ENCODE data around the gene SLC39A11. TPM values are rescaled to one million over a fixed set of nuclear protein-coding genes. Genes with fewer than 3 reads are reported as not detected.
"Not testable (repeated sequence)": the region's sequence is repeated elsewhere in the genome, so short reads cannot be mapped to it uniquely, and the experiment has no call there.

SLC39A11 gene
- total RNA-seq, 1 experiment from 2014 or later = 18.9 TPM

DNA sequence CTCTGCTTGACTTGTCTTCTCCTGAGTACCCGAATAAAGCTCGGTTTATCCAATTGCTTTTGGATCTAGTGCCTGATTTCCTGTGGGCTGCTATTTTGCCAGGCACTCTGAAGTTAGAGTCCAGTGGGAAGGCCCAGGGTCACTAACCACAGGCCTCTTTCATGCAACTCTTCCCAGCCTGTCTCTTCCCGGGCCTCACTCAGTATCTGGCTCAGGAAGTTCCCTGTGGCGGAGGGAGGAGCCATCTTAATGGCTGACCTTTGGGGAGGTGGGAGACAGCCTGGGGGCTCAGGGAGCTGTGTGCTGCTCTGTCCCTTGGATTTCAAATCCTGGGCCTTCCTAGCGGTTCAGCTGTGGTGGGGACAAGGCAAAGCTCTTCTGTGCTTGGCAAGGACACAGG lies 328.5 kb downstream of the SLC39A11 start:
- CTCF ChIA-PET = interaction anchor here (1.3 to 1.6 kb wide), 2 partner anchors 12 to 36 kb away, joined by 5 to 9 read pairs; no protein-coding TSS in a partner anchor
- Mint-ChIP-seq H3K27ac (no peak overlapping the region), H3K4me1 (peaks cover 4% of the 10 kb centered on the region; the same call in 1 of the 2 replicates), H3K36me3 (peaks cover 21% of the 10 kb centered on the region), H3K27me3 (ENCODE audit: low read depth) (peaks cover 81% of the 10 kb centered on the region), H3K9me3 (peaks cover 28% of the 10 kb centered on the region), H3K4me3 (no peak overlapping the region)
- TF ChIP-seq, protein P1, sequence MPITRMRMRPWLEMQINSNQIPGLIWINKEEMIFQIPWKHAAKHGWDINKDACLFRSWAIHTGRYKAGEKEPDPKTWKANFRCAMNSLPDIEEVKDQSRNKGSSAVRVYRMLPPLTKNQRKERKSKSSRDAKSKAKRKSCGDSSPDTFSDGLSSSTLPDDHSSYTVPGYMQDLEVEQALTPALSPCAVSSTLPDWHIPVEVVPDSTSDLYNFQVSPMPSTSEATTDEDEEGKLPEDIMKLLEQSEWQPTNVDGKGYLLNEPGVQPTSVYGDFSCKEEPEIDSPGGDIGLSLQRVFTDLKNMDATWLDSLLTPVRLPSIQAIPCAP (CRISPR knock-in tag; IDR thresholded peaks at IDR 0.05) = no peak
- no peak for TF ChIP-seq TEAD4 (CRISPR knock-in tag; IDR thresholded peaks at IDR 0.05)
- TF ChIP-seq, protein P2, sequence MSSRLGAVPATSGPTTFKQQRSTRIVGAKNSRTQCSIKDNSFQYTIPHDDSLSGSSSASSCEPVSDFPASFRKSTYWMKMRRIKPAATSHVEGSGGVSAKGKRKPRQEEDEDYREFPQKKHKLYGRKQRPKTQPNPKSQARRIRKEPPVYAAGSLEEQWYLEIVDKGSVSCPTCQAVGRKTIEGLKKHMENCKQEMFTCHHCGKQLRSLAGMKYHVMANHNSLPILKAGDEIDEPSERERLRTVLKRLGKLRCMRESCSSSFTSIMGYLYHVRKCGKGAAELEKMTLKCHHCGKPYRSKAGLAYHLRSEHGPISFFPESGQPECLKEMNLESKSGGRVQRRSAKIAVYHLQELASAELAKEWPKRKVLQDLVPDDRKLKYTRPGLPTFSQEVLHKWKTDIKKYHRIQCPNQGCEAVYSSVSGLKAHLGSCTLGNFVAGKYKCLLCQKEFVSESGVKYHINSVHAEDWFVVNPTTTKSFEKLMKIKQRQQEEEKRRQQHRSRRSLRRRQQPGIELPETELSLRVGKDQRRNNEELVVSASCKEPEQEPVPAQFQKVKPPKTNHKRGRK (CRISPR knock-in tag; IDR thresholded peaks at IDR 0.05; ENCODE audit: borderline replicate concordance) = no peak
- TF ChIP-seq, protein P3, sequence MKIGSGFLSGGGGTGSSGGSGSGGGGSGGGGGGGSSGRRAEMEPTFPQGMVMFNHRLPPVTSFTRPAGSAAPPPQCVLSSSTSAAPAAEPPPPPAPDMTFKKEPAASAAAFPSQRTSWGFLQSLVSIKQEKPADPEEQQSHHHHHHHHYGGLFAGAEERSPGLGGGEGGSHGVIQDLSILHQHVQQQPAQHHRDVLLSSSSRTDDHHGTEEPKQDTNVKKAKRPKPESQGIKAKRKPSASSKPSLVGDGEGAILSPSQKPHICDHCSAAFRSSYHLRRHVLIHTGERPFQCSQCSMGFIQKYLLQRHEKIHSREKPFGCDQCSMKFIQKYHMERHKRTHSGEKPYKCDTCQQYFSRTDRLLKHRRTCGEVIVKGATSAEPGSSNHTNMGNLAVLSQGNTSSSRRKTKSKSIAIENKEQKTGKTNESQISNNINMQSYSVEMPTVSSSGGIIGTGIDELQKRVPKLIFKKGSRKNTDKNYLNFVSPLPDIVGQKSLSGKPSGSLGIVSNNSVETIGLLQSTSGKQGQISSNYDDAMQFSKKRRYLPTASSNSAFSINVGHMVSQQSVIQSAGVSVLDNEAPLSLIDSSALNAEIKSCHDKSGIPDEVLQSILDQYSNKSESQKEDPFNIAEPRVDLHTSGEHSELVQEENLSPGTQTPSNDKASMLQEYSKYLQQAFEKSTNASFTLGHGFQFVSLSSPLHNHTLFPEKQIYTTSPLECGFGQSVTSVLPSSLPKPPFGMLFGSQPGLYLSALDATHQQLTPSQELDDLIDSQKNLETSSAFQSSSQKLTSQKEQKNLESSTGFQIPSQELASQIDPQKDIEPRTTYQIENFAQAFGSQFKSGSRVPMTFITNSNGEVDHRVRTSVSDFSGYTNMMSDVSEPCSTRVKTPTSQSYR (CRISPR knock-in tag; IDR thresholded peaks at IDR 0.05) = no peak
- TF ChIP-seq, protein P4, sequence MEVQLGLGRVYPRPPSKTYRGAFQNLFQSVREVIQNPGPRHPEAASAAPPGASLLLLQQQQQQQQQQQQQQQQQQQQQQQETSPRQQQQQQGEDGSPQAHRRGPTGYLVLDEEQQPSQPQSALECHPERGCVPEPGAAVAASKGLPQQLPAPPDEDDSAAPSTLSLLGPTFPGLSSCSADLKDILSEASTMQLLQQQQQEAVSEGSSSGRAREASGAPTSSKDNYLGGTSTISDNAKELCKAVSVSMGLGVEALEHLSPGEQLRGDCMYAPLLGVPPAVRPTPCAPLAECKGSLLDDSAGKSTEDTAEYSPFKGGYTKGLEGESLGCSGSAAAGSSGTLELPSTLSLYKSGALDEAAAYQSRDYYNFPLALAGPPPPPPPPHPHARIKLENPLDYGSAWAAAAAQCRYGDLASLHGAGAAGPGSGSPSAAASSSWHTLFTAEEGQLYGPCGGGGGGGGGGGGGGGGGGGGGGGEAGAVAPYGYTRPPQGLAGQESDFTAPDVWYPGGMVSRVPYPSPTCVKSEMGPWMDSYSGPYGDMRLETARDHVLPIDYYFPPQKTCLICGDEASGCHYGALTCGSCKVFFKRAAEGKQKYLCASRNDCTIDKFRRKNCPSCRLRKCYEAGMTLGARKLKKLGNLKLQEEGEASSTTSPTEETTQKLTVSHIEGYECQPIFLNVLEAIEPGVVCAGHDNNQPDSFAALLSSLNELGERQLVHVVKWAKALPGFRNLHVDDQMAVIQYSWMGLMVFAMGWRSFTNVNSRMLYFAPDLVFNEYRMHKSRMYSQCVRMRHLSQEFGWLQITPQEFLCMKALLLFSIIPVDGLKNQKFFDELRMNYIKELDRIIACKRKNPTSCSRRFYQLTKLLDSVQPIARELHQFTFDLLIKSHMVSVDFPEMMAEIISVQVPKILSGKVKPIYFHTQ (CRISPR knock-in tag; IDR thresholded peaks at IDR 0.05) = no peak
- TF ChIP-seq, protein P5, sequence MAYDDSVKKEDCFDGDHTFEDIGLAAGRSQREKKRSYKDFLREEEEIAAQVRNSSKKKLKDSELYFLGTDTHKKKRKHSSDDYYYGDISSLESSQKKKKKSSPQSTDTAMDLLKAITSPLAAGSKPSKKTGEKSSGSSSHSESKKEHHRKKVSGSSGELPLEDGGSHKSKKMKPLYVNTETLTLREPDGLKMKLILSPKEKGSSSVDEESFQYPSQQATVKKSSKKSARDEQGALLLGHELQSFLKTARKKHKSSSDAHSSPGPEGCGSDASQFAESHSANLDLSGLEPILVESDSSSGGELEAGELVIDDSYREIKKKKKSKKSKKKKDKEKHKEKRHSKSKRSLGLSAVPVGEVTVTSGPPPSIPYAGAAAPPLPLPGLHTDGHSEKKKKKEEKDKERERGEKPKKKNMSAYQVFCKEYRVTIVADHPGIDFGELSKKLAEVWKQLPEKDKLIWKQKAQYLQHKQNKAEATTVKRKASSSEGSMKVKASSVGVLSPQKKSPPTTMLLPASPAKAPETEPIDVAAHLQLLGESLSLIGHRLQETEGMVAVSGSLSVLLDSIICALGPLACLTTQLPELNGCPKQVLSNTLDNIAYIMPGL (CRISPR knock-in tag; IDR thresholded peaks at IDR 0.05) = no peak
- TF ChIP-seq JUN (CRISPR knock-in tag; IDR thresholded peaks at IDR 0.05) = no peak
- TF ChIP-seq NR3C1 (CRISPR knock-in tag; conservative IDR thresholded peaks at IDR 0.05; ENCODE audit: low read depth) = no peak
- no peak for TF ChIP-seq ZNF263 (CRISPR knock-in tag; IDR thresholded peaks at IDR 0.05; ENCODE audit: low read depth)
- no peak for TF ChIP-seq NFE2L1 (CRISPR knock-in tag; IDR thresholded peaks at IDR 0.05)
- TF ChIP-seq, protein P6, sequence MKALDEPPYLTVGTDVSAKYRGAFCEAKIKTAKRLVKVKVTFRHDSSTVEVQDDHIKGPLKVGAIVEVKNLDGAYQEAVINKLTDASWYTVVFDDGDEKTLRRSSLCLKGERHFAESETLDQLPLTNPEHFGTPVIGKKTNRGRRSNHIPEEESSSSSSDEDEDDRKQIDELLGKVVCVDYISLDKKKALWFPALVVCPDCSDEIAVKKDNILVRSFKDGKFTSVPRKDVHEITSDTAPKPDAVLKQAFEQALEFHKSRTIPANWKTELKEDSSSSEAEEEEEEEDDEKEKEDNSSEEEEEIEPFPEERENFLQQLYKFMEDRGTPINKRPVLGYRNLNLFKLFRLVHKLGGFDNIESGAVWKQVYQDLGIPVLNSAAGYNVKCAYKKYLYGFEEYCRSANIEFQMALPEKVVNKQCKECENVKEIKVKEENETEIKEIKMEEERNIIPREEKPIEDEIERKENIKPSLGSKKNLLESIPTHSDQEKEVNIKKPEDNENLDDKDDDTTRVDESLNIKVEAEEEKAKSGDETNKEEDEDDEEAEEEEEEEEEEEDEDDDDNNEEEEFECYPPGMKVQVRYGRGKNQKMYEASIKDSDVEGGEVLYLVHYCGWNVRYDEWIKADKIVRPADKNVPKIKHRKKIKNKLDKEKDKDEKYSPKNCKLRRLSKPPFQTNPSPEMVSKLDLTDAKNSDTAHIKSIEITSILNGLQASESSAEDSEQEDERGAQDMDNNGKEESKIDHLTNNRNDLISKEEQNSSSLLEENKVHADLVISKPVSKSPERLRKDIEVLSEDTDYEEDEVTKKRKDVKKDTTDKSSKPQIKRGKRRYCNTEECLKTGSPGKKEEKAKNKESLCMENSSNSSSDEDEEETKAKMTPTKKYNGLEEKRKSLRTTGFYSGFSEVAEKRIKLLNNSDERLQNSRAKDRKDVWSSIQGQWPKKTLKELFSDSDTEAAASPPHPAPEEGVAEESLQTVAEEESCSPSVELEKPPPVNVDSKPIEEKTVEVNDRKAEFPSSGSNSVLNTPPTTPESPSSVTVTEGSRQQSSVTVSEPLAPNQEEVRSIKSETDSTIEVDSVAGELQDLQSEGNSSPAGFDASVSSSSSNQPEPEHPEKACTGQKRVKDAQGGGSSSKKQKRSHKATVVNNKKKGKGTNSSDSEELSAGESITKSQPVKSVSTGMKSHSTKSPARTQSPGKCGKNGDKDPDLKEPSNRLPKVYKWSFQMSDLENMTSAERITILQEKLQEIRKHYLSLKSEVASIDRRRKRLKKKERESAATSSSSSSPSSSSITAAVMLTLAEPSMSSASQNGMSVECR (CRISPR knock-in tag; IDR thresholded peaks at IDR 0.05; ENCODE audit: borderline replicate concordance) = no peak
- no peak for TF ChIP-seq ZNF121 (CRISPR knock-in tag; IDR thresholded peaks at IDR 0.05)
- no peak for TF ChIP-seq ATF1 (CRISPR knock-in tag; IDR thresholded peaks at IDR 0.05)
- no peak for TF ChIP-seq SMAD3 (CRISPR knock-in tag; IDR thresholded peaks at IDR 0.05; ENCODE audit: borderline replicate concordance)
- no peak for TF ChIP-seq GABPB1 (CRISPR knock-in tag; IDR thresholded peaks at IDR 0.05)
- no peak for TF ChIP-seq NFATC4 (CRISPR knock-in tag; IDR thresholded peaks at IDR 0.05)
- POLR2A ChIA-PET = no interaction called here
- peak; percentile 50 for DNase-seq (ENCODE audit: low spot score)
- peak; percentile 92 for ATAC-seq

DNA sequence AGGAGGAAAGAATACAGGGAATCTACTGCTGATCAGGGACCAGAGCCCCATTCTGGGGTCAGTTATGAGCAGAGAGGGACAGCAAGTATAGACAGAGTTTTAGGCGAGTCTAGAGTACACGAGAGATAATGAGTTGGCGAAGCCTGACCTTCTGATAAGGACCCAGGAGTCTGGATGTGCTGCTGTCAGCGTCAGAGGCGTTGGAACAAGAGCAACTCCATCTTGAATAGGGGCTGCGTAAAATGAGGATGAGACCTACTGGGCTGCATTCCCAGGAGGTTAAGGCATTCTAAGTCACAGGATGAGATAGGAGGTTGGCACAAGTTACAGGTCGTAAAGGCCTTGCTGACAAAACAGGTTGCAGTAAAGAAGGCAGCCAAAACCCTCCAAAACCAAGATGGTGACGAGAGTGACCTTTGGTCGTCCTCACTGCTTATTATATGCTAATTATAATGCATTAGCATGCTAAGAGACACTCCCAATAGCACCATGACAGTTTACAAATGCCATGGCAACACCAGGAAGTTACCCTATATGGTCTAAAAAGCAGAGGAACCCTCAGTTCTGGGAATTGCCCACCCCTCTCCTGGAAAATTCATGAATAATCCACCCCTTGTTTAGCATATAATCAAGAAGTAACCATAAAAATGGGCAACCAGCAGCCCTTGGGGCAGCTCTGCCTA lies 330.5 kb downstream of the SLC39A11 start:
- DNase-seq (ENCODE audit: low spot score); POLR2A ChIA-PET: not testable (repeated sequence)

More for the DNA sequence above, 330.5 kb downstream of the SLC39A11 start:
- Mint-ChIP-seq H3K9me3 (peaks cover 13% of the 10 kb centered on the region), H3K36me3 (peaks cover 12% of the 10 kb centered on the region), H3K27me3 (ENCODE audit: low read depth) (peaks cover 71% of the 10 kb centered on the region)
- H3K27ac Mint-ChIP-seq, CTCF ChIA-PET, ATAC-seq, H3K4me1 Mint-ChIP-seq, H3K4me3 Mint-ChIP-seq: not testable (repeated sequence)
